A549 (cell line): Measurements from ENCODE around the gene E2F1. TPM values are rescaled to one million over a fixed set of nuclear protein-coding genes. Genes with fewer than 3 reads are reported as not detected.
A peak's percentile ranks its signal among the peaks of the same experiment; 100 is the strongest.
"Not testable (repeated sequence)": the region's sequence is repeated elsewhere in the genome, so short reads cannot be mapped to it uniquely, and the experiment has no call there.

Experiments
- ATAC-seq, 2 experiments: fragments of 200-7000 bp in 1 of 2; fragments of >200 bp in 1 of 2; cut with Nextera tagmentation in 1 of 2; cut with Tn5 transposase in 1 of 2; 3 replicates each; pipeline versions ENCODE4 v1.8.0 to v1.9.1; 2018 to 2020; ENCODE audit warnings: mild to moderate bottlenecking in 1 of 2, moderate library complexity in 1 of 2
- CTCF ChIA-PET: fragments of 300-600 bp; sonication (Branson Sonifier 250); formaldehyde crosslinking; extraction: SDS; loops from one replicate; lab custom pipeline; 2021; ENCODE audit warnings: antibody characterized with exemption, inconsistent platforms; lab: Yijun Ruan, JAX
- POLR2A ChIA-PET: fragments of 350-600 bp; formaldehyde crosslinking; extraction: SDS; loops from one replicate; lab custom pipeline; 2021; ENCODE audit warnings: antibody characterized with exemption, inconsistent platforms; lab: Yijun Ruan, JAX
- DNase-seq, 2 experiments: peaks; one replicate each; pipeline versions ENCODE4 v3.0.0 to v3.0.0-alpha.2; 2011 to 2016; ENCODE audit warnings: low read depth in 1 of 2, low spot score in 1 of 2
- FAIRE-seq: peaks from 2 replicates; lab custom pipeline; 2011; peaks lifted over from hg19 to GRCh38; lab: Jason Lieb, UNC
- H3K27ac ChIP-seq, 2 experiments: fragments of >200 bp; sonication (Bioruptor Twin); formaldehyde crosslinking; 3 replicates each; pipeline ENCODE4 v1.5.1; 2016 to 2017
- H3K4me1 ChIP-seq: fragments of >200 bp; sonication (Bioruptor Twin); formaldehyde crosslinking; 3 replicates; pipeline ENCODE4 v1.6.1; 2016
- H3K4me2 ChIP-seq: fragments of >200 bp; sonication (Bioruptor Twin); formaldehyde crosslinking; 3 replicates; pipeline ENCODE4 v1.6.1; 2016
- H3K4me3 ChIP-seq: fragments of >200 bp; sonication (Bioruptor Twin); formaldehyde crosslinking; 3 replicates; pipeline ENCODE4 v1.5.1; 2016
- H3K9me3 ChIP-seq: fragments of >200 bp; sonication (Bioruptor Twin); formaldehyde crosslinking; 3 replicates; pipeline ENCODE4 v1.6.1; 2016
- ATOH8 ChIP-seq: fragments of 250-450 bp; sonication (Bioruptor Pico); IDR thresholded peaks from 2 replicates; pipeline ENCODE4 v1.5.0; 2020; ENCODE audit warnings: low read depth, mild to moderate bottlenecking, moderate library complexity
- BCL3 ChIP-seq: fragments of >200 bp; sonication (Bioruptor Twin); formaldehyde crosslinking; IDR thresholded peaks from 3 replicates; pipeline ENCODE4 v1.6.1; 2016
- CHD2 ChIP-seq: fragments of 150-350 bp; IDR thresholded peaks from 2 replicates; pipeline ENCODE4 v1.6.1; 2014; ENCODE audit warnings: low read length; ENCODE audit not compliant: partially characterized antibody
- E2F6 ChIP-seq: IDR thresholded peaks from 2 replicates; pipeline ENCODE4 v1.6.1; 2012; ENCODE audit warnings: low read depth, borderline replicate concordance
- EHF ChIP-seq: fragments of 250-450 bp; sonication (Bioruptor Pico); IDR thresholded peaks from 2 replicates; pipeline ENCODE4 v1.5.0; 2020; ENCODE audit warnings: mild to moderate bottlenecking
- FOSB ChIP-seq: fragments of 250-450 bp; sonication (Bioruptor Pico); IDR thresholded peaks from 2 replicates; pipeline ENCODE4 v1.5.0; 2020; ENCODE audit warnings: mild to moderate bottlenecking, moderate library complexity
- FOSL2 ChIP-seq, 2 experiments: fragments of 450-650 bp in 1 of 2; fragments of >200 bp in 1 of 2; sonication (Bioruptor Twin) in 1 of 2; formaldehyde crosslinking; IDR thresholded peaks; 2 replicates each; pipeline versions ENCODE4 v1.5.0 to v1.6.1; 2016 to 2020; ENCODE audit warnings: mild to moderate bottlenecking in 1 of 2, moderate library complexity in 1 of 2
- HEYL ChIP-seq: fragments of 250-450 bp; sonication (Bioruptor Pico); IDR thresholded peaks from 2 replicates; pipeline ENCODE4 v1.8.0; 2021; ENCODE audit warnings: mild to moderate bottlenecking, moderate library complexity
- HOXB13 ChIP-seq: fragments of 250-450 bp; sonication (Bioruptor Pico); IDR thresholded peaks from 2 replicates; pipeline ENCODE4 v1.5.0; 2020; ENCODE audit warnings: low read depth, mild to moderate bottlenecking, moderate library complexity
- JUNB ChIP-seq: fragments of >200 bp; sonication (Bioruptor Twin); formaldehyde crosslinking; IDR thresholded peaks from 2 replicates; pipeline ENCODE4 v1.6.1; 2016
- MYC ChIP-seq: IDR thresholded peaks from 2 replicates; pipeline ENCODE4 v1.6.1; 2012; ENCODE audit warnings: mild to moderate bottlenecking, inconsistent platforms, low read length, improper control_type of control experiment, borderline replicate concordance
- NFE2L2 ChIP-seq: fragments of 150-350 bp; conservative IDR thresholded peaks from 2 replicates; pipeline ENCODE4 v1.6.1; 2014; ENCODE audit warnings: low read length
- NPAS2 ChIP-seq: fragments of 250-450 bp; sonication (Bioruptor Pico); IDR thresholded peaks from 2 replicates; pipeline ENCODE4 v1.8.0; 2022; ENCODE audit warnings: mild to moderate bottlenecking, moderate library complexity, borderline replicate concordance
- PHF8 ChIP-seq: fragments of 200-600 bp; sonication (generic); IDR thresholded peaks from 2 replicates; pipeline ENCODE4 v1.6.1; 2016; ENCODE audit warnings: low read depth, mild to moderate bottlenecking, antibody characterized with exemption, moderate library complexity, borderline replicate concordance
- RCOR1 ChIP-seq: fragments of 150-350 bp; IDR thresholded peaks from 2 replicates; pipeline ENCODE4 v1.6.1; 2014; ENCODE audit warnings: antibody characterized with exemption, low read length, low read depth
- REST ChIP-seq: fragments of 200-600 bp; sonication (generic); IDR thresholded peaks from 2 replicates; pipeline ENCODE4 v1.6.1; 2016; ENCODE audit warnings: antibody characterized with exemption, mild to moderate bottlenecking, moderate library complexity
- RFX5 ChIP-seq: fragments of 450-650 bp; IDR thresholded peaks from 2 replicates; pipeline ENCODE4 v1.7.1; 2014; ENCODE audit warnings: antibody characterized with exemption, mild to moderate bottlenecking, moderate library complexity
- RNF2 ChIP-seq: fragments of 200-600 bp; sonication (generic); IDR thresholded peaks from 2 replicates; pipeline ENCODE4 v1.6.1; 2016; ENCODE audit warnings: low read depth, mild to moderate bottlenecking, antibody characterized with exemption, moderate library complexity, borderline replicate concordance
- TFCP2L1 ChIP-seq: fragments of 250-450 bp; sonication (Bioruptor Pico); IDR thresholded peaks from 2 replicates; pipeline ENCODE4 v1.5.0; 2021; ENCODE audit warnings: mild to moderate bottlenecking
- TP53 ChIP-seq: fragments of 250-450 bp; sonication (Bioruptor Pico); IDR thresholded peaks from 2 replicates; pipeline ENCODE4 v1.5.0; 2021; ENCODE audit warnings: mild to moderate bottlenecking, moderate library complexity
- ZC3H11A ChIP-seq: fragments of 450-650 bp; IDR thresholded peaks from 2 replicates; pipeline ENCODE4 v1.6.1; 2014; ENCODE audit warnings: antibody characterized with exemption, mild to moderate bottlenecking
- ZNF302 ChIP-seq: fragments of 250-450 bp; sonication (Bioruptor Pico); IDR thresholded peaks from 2 replicates; pipeline ENCODE4 v1.9.0; 2021; ENCODE audit warnings: inconsistent platforms, mild to moderate bottlenecking, moderate library complexity
- WGBS: methylation state at CpG from one replicate; pipeline ENCODE4 v1.1.6; 2017; ENCODE audit errors: missing lambda C conversion rate; 5-methylcytosine and 5-hydroxymethylcytosine counted together
- polyA plus RNA-seq, 4 experiments: library from polyadenylated mRNA; depleted of rRNA in 3 of 4; stranded (reverse); fragments of >200 nt; fragmentation: RNase III in 1 of 4; extraction: RNeasy Plus Mini Kit Qiagen cat#74134 plus additional on column Dnase treatment in 1 of 4; gene quantifications; 2 replicates in 3 of 4; 3 replicates in 1 of 4; pipeline ENCODE4 v1.2.3, GENCODE V29; 2011 to 2017

E2F1 gene
- polyA plus RNA-seq, 2 of the 4 experiments (the other 2 are of a cell fraction): 17.9 to 35.8 TPM

GRCh38 chr20:33647603-33648395 is 38.4 kb downstream of the E2F1 start (continued):
- TF ChIP-seq ATOH8 (no peak), CHD2 (no peak), RFX5 (no peak), PHF8 (no peak), HEYL (no peak)

GRCh38 chr20:33646959-33647602 is 39.1 kb downstream of the E2F1 start:
- H3K4me3 ChIP-seq, H3K4me1 ChIP-seq, H3K4me2 ChIP-seq, H3K27ac ChIP-seq, DNase-seq, FAIRE-seq, ATAC-seq, H3K9me3 ChIP-seq: not testable (repeated sequence)
- ChIA-PET POLR2A (interaction anchor here (1.0 kb wide), 1 partner anchor 157 kb away, joined by 3 read pairs; the partner anchor contains the start of gene CBFA2T2), CTCF (interaction anchor here (0.8 to 3.3 kb wide), 3 partner anchors 21 to 190 kb away, joined by 3 to 15 read pairs (median 6); no protein-coding TSS in a partner anchor)
- peak; percentile 61; the same call in 1 of the 2 replicates for TF ChIP-seq REST
- 92% methylated on average over 14 of the region's 14 CpGs for WGBS

GRCh38 chr20:33646191-33646590 is 40.0 kb downstream of the E2F1 start:
- Histone ChIP-seq H3K4me1 (no peaks in the 10 kb centered on the region), H3K27ac (no peak overlapping the region), H3K4me2 (no peak overlapping the region), H3K9me3 (no peaks in the 10 kb centered on the region), H3K4me3 (no peak overlapping the region)
- no peak for DNase-seq
- ChIA-PET CTCF (interaction anchor here (0.7 to 3.3 kb wide), 2 partner anchors 100 to 189 kb away, joined by 3 to 15 read pairs; no protein-coding TSS in a partner anchor), POLR2A (no interaction called here)
- FAIRE-seq: no peak
- 86% methylated on average over 5 of the region's 5 CpGs for whole genome bisulfite sequencing
- TF ChIP-seq TP53 (CRISPR knock-in tag) (no peak), NPAS2 (CRISPR knock-in tag) (no peak), RCOR1 (no peak), FOSL2 (IDR thresholded peaks at IDR 0.05) (no peak), FOSL2 (CRISPR knock-in tag; IDR thresholded peaks at IDR 0.05) (no peak), NFE2L2 (no peak), ZC3H11A (no peak), BCL3 (no peak), JUNB (no peak), RNF2 (no peak), ZNF302 (CRISPR knock-in tag) (no peak), E2F6 (no peak), MYC (no peak), HOXB13 (no peak), EHF (CRISPR knock-in tag) (no peak), TFCP2L1 (no peak), FOSB (CRISPR knock-in tag) (no peak)
- ATAC-seq: no peak
